K562 (cell line): ENCODE data around the gene MCL1. TPM values are rescaled to one million over a fixed set of nuclear protein-coding genes. Genes with fewer than 3 reads are reported as not detected.

Experiments
- AFF4 ChIP-seq: sonication (generic); formaldehyde crosslinking; IDR thresholded peaks from 2 replicates; pipeline ENCODE4 v1.8.0; 2023; ENCODE audit warnings: mild to moderate bottlenecking, missing genetic modification reagents
- BMI1 ChIP-seq: fragments of 150-350 bp; IDR thresholded peaks from 2 replicates; pipeline ENCODE4 v1.6.1; 2014; ENCODE audit warnings: low read length
- CEBPB ChIP-seq: fragments of 450-650 bp; IDR thresholded peaks from 2 replicates; pipeline ENCODE4 v1.6.1; 2016; ENCODE audit warnings: missing genetic modification characterization, missing compliant biosample characterization
- ETS2 ChIP-seq: IDR thresholded peaks from 2 replicates; pipeline ENCODE4 v1.6.1; 2016; ENCODE audit warnings: borderline replicate concordance, missing genetic modification characterization, mild to moderate bottlenecking, moderate library complexity, missing compliant biosample characterization; ENCODE audit not compliant: poor library complexity, severe bottlenecking
- FOXK2 ChIP-seq, 2 experiments: fragments of 450-650 bp; IDR thresholded peaks in 1 of 2; conservative IDR thresholded peaks in 1 of 2; 2 replicates each; pipeline ENCODE4 v1.6.1; 2016; ENCODE audit warnings: low read depth in 2 of 2, mild to moderate bottlenecking in 1 of 2
- MGA ChIP-seq: fragments of 450-650 bp; IDR thresholded peaks from 2 replicates; pipeline ENCODE4 v1.6.1; 2016; ENCODE audit warnings: mild to moderate bottlenecking, moderate library complexity
- RB1 ChIP-seq: fragments of 450-650 bp; IDR thresholded peaks from 2 replicates; pipeline ENCODE4 v1.6.1; 2017; ENCODE audit warnings: low read depth, mild to moderate bottlenecking
- SAP30 ChIP-seq: fragments of 200-600 bp; sonication (generic); IDR thresholded peaks from 2 replicates; pipeline ENCODE4 v1.6.1; 2012; ENCODE audit warnings: borderline replicate concordance, low read depth, mild to moderate bottlenecking, moderate library complexity, low read length, control low read depth, inconsistent platforms; ENCODE audit not compliant: insufficient read depth, poor library complexity, severe bottlenecking
- ZBED1 ChIP-seq: IDR thresholded peaks from 2 replicates; pipeline ENCODE4 v1.6.1; 2014
- ZFP36 ChIP-seq: fragments of 150-350 bp; IDR thresholded peaks from 2 replicates; pipeline ENCODE4 v1.6.1; 2018; ENCODE audit warnings: low read length, low read depth; ENCODE audit not compliant: partially characterized antibody
- ZKSCAN3 ChIP-seq: fragments of 250-450 bp; sonication (Bioruptor Pico); IDR thresholded peaks from 2 replicates; pipeline ENCODE4 v1.4.0; 2020
- ZNF134 ChIP-seq: fragments of 250-450 bp; sonication (Bioruptor Pico); conservative IDR thresholded peaks from 2 replicates; pipeline ENCODE4 v1.4.0; 2020
- ZNF780A ChIP-seq: fragments of 250-450 bp; sonication (Bioruptor Pico); IDR thresholded peaks from 2 replicates; pipeline ENCODE4 v1.5.0; 2021; ENCODE audit warnings: mild to moderate bottlenecking
- ZNF79 ChIP-seq: fragments of 250-450 bp; sonication (Bioruptor Pico); IDR thresholded peaks from 2 replicates; pipeline ENCODE4 v1.4.0; 2020; ENCODE audit warnings: low read depth, mild to moderate bottlenecking, moderate library complexity
- polyA plus RNA-seq, 8 experiments: library from polyadenylated mRNA; depleted of rRNA in 4 of 8; stranded (reverse) in 5 of 8; unstranded in 3 of 8; fragments of >200 nt; fragmentation: Nextera tagmentation in 2 of 8; fragmentation: Illumina TruSeq in 1 of 8; extraction: Ambion mirVana in 2 of 8; extraction: Trizol in 1 of 8; gene quantifications; 2 replicates each; pipeline versions ENCODE4 v1.2.1 to v1.2.3, GENCODE V29; 2011 to 2014; ENCODE audit warnings: inconsistent platforms in 1 of 8, missing spikeins in 1 of 8
- total RNA-seq, 7 experiments: library from RNA; depleted of rRNA in 6 of 7; stranded (reverse); fragments of >200 nt in 6 of 7; fragmentation: Illumina TruSeq in 2 of 7; extraction: Trizol in 2 of 7; gene quantifications; 2 replicates each; pipeline versions ENCODE4 v1.2.1 to v1.2.3, GENCODE V29; 2011 to 2021; ENCODE audit warnings: low replicate concordance in 1 of 7

MCL1 gene
- total and polyA plus RNA-seq, 9 of the 15 experiments (the other 6 are each of a cell fraction or from before 2014, with no cell fraction given): 27.1 to 224 (median 138) TPM

GRCh38 chr1:150560011-150560438, 19.4 kb downstream of the MCL1 start (continued):
- TF ChIP-seq MGA (no peak), BMI1 (no peak), ZNF79 (CRISPR knock-in tag) (no peak), ZFP36 (no peak), ZBED1 (no peak), AFF4 (CRISPR knock-in tag) (no peak), FOXK2 (conservative IDR thresholded peaks at IDR 0.05 in 1 of 2, IDR thresholded peaks at IDR 0.05 in 1 of 2; ENCODE audit: low read depth in 2 of 2) (no peak), SAP30 (no peak), RB1 (0 out of 2 replicates have a peak, but pooled peaks have one; percentile 40), ZNF780A (no peak), ETS2 (tag) (no peak), ZKSCAN3 (CRISPR knock-in tag) (no peak), CEBPB (tag) (no peak), ZNF134 (CRISPR knock-in tag) (no peak)
